GM12875 (cell line): Measurements from ENCODE around the gene CACNA1I.

Experiments used
- H3K4me3 ChIP-seq: one replicate; pipeline ENCODE4 v1.5.1; 2011; ENCODE audit warnings: low read depth, low read length, control low read depth
- TF ChIP-seq, protein P1 (sequence below): IDR thresholded peaks from 2 replicates; pipeline ENCODE4 v1.5.1; 2011; ENCODE audit warnings: low read depth, mild to moderate bottlenecking, control low read depth, inconsistent platforms, low read length, moderate library complexity, borderline replicate concordance; ENCODE audit not compliant: insufficient read depth

The CACNA1I gene

GRCh38 chr22:39530692-39531331, 39.7 kb upstream of the CACNA1I start:
- no peak overlapping the region for H3K4me3 ChIP-seq
- TF ChIP-seq, protein P1, sequence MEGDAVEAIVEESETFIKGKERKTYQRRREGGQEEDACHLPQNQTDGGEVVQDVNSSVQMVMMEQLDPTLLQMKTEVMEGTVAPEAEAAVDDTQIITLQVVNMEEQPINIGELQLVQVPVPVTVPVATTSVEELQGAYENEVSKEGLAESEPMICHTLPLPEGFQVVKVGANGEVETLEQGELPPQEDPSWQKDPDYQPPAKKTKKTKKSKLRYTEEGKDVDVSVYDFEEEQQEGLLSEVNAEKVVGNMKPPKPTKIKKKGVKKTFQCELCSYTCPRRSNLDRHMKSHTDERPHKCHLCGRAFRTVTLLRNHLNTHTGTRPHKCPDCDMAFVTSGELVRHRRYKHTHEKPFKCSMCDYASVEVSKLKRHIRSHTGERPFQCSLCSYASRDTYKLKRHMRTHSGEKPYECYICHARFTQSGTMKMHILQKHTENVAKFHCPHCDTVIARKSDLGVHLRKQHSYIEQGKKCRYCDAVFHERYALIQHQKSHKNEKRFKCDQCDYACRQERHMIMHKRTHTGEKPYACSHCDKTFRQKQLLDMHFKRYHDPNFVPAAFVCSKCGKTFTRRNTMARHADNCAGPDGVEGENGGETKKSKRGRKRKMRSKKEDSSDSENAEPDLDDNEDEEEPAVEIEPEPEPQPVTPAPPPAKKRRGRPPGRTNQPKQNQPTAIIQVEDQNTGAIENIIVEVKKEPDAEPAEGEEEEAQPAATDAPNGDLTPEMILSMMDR, result 0 out of 2 replicates have a peak, but pooled peaks have one; percentile 14

DNA sequence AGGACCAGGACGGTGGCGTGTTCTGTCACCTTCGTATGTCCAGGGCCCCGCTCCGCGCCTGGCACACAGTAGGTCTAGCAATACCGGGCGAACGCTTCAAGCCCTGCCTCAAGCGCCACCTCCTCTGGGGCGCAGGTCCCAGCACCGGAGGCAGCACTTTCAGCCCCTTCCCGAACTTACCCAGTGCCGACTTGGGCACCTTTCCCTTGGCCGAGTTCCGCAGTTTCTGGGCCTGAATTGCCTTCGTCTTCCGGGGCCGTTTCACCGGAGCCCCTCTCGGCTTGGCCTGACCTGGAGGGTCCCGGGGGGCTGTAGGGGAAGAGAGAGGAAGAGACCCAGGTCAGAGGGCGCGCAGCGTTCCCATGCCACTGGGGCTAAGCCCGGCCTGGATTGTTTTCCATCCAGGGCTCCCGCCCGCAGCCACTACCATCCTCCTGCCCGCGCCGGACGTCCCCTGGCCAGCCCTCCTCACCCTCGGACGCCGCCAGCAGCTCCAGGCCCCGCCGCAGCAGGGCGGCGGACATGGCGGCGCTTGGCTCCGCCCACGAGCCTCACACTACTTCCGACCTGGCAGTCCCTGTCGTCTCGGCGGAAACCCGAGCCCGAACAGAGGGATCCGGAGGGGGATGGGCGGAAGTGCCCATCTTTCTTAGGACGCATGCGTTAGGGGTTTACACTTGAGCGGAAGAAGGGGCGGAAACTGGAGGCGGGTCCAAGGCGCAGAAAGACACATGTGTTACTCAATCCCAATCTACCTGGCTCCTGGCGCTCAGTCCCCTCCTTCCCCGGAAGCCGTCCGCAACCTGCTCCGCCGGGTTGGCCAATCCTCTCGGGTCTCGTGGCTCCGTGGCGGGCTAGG, 38.1 kb upstream of the CACNA1I start, which contains the start of gene RPS19BP1:
Gene RPS19BP1 (minus strand): TSS at position 534 of the 859 bp plus-strand sequence. CDS start 10 bp downstream, at position 524.
- peak within 1 kb of the TSS; percentile 99 for H3K4me3 ChIP-seq

GRCh38 chr22:39534092-39534506, 36.5 kb upstream of the CACNA1I start:
- TF ChIP-seq, protein P1, result no peak
- no peak overlapping the region for H3K4me3 ChIP-seq

More for the DNA sequence above, 38.1 kb upstream of the CACNA1I start, which contains the start of gene RPS19BP1:
- TF ChIP-seq, protein P1, result no peak

DNA sequence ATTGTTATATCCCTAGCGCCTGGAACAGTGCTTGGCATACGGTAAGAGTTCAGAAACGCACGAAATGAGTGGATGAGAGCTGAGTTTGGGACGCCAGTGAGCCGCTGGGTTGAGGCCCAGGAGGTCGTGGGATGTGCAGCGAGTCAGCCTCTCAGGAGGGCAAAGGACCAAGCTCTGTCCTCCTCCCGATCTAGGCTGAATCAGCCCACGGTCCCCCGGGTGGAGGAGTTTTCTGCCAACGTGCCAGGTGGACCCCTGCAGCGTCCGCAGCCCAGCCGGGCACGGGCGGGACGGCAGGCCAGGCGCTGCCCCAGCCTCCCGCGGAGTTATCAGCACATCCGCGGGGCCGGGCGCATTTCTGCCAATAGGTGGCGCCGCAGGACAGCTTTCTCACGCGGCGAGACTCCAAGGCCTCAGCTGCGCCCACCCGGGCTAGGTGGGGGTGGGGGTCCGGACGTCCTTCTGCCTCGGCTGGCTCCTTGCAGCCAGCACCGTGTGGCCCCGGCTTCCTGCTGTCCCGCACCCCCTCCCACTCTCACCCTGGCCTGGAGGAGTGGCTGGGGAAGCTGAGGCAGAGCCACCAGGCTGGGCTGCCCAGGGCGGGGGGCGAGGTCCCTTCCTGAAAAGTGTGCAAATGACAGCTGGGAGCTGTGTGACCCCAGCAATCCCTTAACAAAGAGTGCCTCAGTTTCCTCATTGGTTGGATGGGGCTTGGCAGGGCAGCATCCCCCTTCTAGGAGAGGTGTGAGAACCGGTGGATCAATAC, 35.8 kb upstream of the CACNA1I start:
- H3K4me3 ChIP-seq, result no peak overlapping the region
- TF ChIP-seq, protein P1, result peak; percentile 85

DNA sequence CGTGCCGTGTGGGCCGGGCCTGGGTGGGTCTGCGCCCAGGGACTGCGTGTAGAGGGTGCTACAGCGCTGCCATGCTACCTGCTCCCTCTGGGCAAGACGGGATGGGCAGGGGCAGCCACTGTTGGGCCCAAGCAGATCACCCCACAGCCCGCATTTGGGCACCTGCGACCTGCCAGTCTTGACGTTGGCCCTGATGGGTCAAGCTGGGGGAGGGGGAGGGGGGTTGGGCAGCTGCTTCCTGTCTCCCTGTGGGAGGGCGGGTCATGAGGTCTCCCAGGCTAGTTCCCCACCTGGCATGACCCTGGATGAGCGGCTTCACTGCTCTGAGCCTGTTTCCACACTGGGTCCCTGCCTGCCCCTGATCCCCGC, 35.2 kb upstream of the CACNA1I start:
- TF ChIP-seq, protein P1, result no peak
- H3K4me3 ChIP-seq, result no peak overlapping the region

DNA sequence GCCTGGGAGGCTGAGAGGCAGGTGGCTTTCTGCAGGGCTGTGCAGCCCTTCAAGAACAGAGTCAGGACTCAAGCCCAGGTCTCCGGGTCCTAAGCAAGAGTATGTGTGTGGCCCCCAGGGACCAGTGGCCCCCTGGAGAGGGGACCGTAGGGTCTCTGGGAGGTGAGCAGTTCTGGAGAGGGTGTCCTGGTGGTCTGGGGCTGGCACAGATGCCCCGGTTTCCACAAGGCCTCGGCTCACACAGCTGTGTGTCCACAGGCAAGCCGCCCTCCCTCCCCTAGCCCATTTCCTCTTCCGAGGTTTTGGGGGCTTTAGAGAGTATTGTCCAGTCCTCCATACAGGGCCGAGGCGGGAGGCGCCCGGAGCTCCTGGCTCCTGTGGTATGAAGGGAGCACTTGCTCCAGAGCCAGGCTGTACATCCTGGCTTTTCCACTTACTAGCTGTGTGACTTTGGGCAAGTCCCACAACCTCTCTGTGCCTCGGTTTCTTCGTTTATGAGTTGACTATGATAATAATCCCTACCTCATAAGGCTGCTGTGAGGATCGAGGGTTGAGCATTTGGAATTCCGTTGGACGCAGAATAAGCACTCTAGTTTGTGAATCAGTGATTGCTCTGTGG, 34.6 kb upstream of the CACNA1I start:
- no peak overlapping the region for H3K4me3 ChIP-seq
- TF ChIP-seq, protein P1, result no peak
